ENCODE results near the gene PNKD.

PNKD gene

DNA sequence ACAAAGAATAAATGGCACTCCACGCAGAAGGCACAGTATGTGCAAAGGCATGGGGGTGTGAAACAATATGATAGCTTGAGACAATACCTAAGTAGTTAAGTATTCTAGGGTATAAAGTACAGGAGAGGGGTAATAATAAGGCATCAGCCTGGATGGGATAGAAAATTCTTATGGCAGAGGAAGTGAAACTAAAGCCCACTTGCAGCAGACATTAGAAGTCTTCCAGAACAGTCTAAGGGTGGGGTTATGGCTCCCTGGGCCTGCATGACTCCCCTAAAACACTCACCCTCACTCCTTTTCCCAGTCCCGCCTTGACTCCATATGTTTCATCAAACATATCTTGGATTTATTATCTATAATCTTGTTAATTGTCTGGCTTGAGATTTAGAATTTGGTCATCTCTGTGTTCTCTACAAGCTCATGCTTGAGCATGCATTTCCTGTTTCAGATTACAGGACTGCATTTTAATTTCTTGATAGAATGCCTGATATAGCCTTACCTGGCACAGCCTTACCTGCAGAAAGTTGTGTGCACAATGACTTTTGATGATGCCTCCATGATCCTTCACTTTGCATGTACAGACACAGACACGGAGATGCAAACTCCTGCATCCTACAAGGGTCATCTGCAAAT, 50.5 kb downstream of the PNKD start:
- no peak for DNase-seq

DNA sequence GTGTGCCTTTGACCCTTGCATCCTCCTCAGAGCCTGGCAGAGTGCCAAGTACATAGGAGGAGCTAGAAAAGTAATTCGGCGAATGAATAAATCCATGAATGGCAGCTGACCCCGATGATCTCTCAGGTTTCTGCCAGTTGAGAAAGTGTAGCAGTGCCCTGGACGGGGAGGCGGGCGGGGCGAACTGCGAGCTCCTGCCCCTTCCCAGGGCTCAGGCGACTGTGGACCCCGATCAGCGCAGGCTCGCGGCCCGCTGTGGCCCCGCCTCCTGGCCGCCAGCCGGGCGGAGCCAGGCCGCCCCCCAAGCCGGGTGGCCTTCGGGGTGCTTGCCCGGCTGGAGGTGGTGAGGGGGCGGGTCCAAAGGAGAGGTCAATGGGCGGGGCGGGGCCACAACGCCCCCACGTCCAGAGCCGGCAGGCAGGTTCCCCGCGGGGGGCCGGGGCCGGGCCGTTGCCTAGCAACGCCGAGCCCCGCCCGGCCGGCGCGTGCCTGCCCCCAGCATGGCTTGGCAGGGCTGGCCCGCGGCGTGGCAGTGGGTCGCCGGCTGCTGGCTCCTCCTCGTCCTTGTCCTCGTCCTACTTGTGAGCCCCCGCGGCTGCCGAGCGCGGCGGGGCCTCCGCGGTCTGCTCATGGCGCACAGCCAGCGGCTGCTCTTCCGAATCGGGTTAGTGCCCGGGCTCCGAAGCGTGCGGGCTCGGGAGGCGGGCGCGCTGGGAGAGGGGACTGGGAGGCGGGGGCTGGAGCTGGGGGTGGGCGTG, 52.6 kb downstream of the PNKD start:
- no peak for DNase-seq

DNA sequence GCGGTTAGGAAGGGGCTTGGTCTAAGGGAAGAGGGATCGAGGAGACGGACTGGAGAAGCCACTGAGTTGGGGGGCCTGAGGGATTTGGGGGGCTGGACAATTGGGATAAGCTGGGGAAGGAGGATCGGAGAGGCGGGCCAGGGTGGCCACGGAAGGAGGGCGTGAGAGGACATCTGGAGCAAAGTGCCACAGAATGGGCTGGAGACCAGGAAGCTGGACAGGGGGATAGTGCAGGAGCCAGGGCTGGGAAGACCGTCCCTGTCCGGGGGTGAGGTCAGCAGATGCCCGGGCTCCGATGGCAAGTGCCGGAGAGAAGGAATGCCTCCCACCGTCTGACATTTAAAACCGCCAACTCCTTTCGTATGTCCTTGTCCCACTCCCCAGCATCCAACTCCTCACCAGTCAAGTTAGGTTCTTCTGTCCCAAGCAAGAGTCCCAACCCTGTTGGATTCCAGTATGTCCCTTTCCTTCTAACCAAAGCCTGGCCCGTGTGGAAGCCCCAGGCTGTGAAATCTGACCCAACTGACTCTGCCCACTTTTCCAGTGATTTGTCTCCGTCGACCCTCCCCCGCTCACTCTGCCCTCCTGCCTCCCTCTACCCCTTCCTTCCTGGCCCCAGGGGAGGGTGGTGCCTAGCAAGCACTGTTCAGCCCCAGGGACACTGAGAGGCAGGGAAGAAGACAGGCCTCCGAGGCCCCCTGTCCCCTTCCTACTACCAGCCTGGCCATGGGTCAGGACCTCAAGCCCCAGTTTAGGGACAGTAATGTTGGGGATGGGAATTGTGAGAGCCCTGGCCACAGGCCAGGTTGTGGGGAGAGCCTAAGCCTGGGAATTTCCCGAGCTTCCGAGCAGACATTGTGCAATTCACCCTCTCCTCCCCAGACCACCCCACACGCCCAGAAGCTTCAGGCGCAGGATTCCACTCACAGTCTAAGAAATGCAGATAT, 53.5 kb downstream of the PNKD start:
- DNase-seq, result no peak

DNA sequence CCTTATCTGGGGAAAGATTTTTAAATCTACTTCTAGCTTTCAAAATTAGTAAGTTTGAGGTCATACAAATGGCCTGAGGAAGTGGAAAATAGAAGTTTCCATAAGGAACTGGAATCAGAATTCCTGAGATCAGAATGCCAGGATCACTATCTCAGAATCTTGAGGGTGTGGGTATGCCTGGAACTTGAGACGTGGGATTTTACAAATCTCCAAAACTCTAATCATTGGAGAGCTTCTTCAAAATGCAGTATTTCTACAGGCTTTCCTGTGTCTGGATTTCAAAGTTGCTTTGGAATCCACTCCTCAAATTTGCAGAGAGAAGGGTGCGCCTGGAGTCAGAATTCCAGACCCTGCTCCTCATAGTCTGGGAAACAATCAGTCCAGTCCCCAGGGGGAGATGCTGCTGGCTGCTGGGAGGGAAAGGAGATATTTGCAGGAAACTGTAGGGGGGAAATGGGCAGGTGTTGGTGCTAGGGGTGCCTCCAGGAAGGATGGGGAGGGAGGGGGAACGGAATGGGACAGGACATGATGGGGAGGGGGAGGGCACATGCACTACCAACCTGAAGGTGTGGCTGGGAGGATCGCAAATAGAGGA, 55.3 kb downstream of the PNKD start:
- DNase-seq, result no peak

DNA sequence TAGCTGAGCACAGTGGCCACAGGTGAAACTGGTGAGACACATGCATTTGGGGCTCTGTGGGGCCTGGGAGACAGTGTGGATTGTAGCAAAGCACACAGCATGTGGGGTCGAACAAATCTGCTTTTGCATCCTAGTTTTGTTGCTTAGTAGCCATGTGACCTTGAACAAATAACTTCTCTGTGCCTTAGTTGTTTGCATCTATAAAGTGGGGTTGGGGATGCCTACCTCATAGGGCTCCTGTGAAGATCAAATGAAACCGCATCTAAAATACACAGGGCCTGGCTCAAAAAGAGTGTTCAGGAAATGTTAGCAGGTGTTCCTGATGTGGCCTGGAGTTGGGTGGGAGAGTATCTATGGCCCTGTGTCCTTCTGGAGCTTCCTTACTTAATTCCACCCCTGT, 56.0 kb downstream of the PNKD start:
- no peak for DNase-seq

DNA sequence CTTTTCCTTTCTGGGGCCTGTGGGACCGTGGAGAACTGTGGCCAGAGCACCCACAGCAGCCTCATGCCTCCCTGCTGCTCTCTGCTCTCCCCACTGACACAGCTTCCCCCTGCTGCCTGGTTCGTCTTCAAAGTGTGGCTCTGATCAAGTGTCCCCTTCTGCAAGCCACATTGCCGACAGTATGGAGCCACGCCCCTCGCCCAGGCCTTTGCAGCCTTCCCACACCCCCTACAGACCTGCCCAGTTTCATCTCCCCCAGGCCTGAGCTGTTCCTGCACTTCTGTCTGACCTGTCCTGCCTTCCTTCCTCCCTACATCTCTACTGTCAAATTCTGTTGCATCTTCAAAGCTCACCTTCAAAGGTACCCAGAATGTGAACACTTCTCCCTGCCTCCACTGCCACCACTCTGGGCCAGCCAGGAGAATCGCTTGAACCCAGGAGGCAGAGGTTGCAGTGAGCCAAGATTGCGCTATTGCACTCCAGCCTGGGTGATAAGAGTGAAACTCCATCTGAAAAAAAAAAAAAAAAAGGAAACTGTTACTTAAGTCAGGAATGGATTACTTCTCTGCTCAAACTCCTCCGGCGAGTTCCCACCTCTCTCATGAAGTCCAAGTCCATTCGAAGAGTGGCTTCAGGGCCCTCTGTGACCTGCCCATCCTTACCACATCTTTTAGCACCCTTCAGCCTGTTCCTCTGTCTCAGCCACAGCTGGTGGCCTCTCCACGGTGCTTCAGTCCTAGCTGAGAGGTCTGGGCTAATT, 57.3 kb downstream of the PNKD start:
- DNase-seq, result no peak

DNA sequence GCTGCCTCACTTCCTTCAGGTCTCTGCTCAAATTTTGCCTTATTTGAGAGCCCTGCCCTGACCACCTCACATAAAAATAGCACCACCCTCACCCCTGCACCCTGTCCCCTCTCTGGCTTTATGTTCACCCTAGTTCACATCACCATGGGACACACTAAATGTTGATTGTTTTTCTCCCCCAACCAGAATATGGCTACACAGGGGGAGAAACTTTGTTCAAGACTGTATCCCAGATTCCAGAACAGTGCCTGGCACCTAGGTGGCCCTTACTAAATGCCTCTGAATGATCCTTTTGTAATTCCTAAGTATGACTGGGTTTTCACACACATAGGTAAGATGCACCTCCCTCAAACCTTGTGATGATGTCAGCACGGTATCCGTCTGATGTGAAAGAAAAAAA, 58.0 kb downstream of the PNKD start:
- no peak for DNase-seq

DNA sequence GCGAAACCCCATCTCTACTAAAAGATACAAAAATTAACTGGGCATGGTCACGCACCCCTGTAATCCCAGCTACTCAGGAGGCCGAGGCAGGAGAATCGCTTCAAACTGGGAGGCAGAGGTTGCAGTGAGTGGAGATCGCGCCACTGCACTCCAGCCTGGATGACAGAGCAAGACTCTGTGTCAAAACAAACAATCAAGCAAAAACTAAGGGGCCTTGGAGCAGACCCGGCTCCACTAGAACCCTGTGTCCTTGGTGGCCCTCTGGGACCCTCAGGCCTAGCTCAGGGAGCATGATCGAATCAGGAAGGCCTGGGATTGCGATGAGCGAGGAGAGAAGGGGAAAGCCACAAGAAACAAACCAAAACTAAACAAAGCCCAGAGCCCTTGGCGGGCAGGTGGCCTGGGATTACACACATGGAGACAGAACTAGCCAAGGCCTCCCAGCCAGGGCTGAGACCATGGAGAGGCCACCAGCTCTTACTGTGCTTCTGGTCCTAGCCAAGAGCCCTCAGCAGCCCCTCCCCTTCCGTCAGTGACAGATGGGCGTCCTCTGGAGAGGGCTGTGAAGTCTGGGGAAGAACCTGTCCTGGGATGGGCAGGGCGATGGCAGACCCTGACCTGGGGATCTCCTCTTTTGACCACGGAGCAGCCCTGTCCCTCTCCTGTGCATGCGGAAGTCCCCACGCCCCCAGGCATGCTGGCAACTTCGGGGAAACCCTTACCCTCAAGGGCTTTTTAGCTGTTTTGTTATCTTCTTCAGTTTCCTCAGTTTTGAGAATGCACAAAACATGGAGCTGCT, 58.9 kb downstream of the PNKD start:
- no peak for DNase-seq

DNA sequence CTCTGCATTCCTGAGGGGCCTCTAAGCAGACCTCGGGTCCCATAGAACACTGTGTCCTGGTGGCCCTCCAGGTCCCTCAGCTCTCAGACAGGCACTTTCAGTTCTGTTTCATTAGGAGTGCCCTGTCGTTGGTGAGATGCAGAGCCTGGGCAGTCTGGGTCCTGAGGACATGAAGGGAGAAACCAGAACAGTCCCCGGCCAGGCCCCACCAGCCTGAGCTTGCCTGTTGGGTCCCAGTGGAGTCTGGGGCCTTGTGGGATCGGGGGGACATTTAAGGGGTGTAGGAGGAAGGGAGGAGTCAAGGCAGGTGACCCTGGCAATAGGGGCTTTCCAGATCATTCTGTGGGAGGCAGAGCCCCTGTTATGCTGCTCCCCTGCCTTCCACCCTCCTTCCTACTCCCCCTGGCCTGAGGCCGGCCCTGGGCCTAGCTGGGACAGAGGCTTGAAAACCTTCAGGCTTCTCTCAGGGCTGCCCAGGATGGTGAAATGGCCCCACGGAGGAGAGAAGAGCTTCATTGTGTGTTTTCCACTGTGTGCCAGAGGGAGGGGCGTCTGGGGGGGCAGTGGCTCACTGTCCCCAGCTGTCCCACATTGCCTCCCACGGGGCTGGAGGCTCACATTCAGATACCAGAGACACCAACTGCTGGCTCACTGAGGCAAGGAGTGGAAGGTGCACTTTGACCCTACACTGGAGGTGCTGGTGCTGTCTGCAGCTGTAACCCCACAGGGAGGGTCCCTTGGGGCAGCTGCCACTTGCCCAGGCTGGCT, 59.7 kb downstream of the PNKD start:
- DNase-seq, result no peak

DNA sequence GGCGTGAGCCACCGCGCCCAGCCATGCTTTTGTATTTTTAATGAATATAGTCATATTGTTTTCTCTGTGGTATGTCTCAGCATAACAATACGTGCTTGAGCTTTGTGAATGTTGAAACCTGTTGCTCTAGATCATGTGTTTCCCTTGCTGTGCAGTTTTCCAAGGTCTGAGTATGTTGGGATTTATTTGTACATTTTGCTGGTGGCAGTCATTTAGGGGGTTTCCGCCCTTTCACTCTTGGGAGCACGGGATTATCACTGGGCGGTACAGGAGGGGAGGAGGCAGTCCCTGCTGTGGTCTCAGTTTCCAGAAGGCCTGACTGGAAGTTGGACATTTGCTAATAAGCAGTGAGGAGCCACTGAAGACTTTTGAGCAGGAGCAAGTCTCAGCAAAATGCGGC, 61.4 kb downstream of the PNKD start:
- no peak for DNase-seq

DNA sequence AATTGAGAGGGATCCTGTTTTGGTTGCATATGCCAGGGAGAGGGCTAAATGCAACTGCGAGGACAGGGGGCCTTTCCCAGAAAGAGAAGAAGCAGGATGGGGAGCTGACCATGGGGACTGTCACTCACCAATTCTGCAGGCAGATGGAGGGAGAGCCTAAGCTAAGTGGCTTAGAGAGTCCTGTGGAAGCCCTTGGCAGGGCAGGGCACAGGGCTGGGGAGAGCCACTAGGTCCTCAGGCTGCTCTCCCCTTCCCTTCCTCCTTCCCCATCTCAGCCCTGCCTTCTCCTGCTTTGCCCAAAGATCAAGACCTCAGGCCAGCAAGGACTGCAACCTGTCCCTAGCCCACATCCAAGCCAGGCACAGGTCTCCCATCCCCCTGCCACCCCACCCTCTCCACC, 62.0 kb downstream of the PNKD start:
- DNase-seq, result no peak

DNA sequence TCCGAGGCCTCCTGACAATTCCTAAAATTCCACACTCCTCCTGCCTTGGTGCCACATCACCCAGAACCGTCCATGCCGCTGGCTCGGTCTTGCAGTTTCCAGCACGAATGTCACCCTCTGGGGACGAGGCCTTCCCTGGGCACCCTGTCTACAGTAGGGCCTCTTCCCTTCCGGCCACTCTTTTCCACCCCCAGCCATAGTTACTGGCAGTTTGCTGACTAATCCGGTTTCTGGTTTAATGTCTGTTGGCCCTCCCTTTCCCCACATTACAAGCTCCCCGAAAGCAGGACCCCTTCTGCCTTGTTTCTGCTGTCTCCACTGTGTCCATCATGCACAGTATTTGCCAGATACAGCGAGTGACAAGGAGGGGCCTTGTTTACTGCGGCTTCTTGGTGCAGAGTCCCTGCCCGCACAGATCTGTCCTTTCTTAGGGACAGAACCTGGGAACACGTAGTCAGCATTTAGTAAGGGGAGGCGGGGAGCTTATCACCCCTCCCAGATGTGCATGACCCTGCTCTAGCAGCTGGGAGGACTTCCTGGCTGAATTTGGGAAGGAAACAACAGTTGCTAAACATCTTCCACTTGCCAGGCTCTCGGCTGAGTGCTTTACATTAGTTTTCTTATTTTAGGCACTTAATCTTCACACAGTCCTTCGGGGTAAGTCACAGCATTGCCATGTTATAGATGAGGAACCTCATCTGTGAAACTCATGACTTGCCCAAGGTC, 62.8 kb downstream of the PNKD start:
- DNase-seq, result no peak

DNA sequence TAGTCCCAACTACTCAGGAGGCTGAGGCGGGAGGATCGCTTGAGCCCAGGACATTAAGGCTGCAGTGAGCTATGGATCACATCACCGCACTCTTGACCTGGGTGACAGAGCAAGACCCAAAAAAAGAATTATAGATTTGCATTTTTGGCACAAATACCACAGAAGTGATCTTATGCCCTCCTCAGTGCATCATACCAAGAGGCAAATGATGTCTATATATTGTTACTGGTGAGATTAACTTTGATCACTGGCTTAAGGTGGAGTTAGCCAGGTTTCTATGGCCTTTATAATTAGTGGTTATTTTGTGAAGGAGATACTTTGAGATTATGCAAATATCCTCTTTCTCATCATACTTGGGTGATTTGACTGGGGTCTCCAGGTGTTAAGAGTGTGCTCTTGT, 64.2 kb downstream of the PNKD start:
- no peak for DNase-seq

DNA sequence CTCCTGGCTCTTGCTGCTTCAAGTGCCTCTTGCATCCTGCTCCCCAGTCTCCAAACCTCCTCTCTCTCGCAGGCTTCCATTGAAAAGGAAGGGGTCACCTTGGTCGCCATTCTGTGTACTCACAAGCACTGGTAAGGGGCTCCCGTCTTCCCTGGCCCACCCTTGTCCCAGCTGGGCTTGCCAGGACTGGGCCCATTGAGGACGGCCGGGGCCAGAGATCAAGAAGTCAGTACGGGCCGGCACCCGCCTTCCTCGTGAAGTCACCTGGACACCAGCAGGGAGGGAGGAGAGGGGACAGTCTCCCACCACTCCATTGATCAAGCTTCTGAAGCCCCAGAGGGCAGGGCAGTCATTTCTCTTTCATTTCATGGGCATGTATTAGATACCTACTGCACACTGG, 70.3 kb downstream of the PNKD start:
- no peak for DNase-seq

DNA sequence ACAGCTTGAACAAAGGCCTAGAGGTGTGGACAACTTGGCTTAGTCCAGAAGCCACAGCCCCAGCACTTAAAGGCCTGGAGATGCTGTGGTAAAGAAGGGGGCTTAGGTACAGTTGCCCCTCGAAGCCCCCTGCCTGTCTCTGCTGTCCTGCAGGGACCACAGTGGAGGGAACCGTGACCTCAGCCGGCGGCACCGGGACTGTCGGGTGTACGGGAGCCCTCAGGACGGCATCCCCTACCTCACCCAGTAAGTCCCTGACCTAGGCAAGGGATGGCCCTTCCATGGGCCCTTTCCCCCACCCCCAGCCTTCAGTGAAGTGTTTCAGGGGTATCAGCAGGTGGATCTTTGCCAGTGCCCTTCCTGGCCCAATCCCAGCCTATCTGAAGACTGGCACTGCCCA, 71.1 kb downstream of the PNKD start:
- no peak for DNase-seq

DNA sequence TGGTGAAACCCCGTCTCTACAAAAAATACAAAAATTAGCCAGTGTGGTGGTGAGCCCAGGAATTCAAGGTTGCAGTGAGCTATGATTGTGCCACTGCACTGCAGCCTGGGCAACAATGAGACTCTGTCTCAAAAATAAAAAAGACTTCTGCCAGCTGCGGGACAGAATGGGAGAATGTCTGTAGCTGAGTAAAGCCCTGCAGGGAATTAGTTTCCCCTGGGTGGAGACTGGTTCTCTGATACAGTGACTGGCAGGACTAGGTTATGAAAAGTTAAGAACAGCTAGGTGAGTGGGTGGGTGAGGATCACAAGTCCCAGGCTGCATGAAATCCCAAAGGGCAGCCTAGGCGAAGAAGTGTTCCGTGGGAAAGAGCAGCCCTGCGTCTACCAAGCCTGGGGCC, 72.5 kb downstream of the PNKD start:
- DNase-seq, result no peak

DNA sequence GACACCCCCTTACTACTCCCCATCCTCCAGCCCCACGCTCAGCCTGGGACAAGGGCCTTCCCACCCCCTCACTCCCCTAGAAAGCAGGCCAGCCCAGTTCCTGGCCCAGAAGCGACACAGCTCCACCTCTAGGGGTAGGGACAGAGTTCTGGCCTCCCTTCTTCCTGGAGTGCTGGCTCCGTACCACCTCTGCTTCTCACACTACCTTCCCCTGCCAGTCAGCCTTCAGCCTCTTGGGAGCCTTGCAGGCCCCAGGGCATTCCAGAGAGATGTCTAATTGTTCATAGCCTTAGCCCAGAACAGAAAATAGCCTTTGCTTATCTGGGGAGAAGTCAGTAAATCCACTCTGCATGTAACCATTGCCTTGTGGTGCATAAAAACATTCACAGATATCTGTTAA, 73.3 kb downstream of the PNKD start:
- no peak for DNase-seq

DNA sequence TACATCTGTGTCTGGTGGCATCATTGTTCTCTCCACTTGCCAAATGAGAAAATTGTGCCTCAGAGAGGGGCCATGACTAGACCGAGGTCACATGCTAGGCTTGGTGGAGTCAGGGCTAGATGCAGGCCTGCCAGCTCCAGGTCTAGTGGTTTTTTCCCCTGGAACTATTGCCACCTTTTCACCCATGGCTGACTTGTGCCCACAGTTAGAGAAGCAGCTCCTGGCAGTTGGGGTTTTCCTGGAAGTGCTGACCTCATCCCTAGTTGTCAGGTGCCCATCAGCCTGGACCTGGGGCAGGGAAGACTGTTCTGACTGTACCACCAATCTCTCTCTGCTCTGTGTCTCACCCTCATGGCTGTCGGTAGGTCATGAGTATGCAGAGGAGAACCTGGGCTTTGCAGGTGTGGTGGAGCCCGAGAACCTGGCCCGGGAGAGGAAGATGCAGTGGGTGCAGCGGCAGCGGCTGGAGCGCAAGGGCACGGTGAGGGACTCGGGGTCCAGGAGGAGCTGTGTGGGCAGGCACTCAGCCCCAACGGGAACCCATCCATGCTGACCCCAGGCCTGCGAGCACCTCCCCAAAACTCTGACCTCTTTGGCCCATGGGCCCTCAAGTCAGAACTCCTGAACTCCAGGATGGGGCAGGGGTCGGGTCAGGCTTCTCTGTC, 73.9 kb downstream of the PNKD start:
- DNase-seq, result no peak

DNA sequence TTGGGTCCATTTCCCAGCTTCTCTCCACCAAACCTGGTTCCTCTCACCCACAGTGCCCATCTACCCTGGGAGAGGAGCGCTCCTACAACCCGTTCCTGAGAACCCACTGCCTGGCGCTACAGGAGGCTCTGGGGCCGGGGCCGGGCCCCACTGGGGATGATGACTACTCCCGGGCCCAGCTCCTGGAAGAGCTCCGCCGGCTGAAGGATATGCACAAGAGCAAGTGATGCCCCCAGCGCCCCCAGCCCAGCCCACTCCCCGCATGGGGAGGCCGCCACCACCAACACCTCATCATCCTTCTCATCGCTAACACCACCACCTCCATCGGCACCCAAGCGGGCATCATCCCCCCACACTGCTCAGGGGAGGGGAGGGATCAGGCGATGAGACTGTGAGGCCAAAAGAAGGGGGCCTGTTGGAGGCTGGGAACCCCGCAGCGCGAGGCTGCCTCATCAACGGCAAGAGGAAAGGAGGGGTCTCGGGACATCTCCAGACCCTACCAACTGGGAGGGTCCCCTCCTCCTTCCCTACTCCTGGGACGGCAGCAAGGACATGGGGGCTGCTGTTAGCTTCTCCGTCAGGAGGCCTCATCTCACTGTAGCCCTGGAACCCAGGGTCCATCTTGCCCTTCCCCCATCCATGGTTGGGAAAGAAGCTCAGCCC, 74.6 kb downstream of the PNKD start:
- no peak for DNase-seq
